Measurements from ENCODE around the gene KCNMA1.

DNA sequence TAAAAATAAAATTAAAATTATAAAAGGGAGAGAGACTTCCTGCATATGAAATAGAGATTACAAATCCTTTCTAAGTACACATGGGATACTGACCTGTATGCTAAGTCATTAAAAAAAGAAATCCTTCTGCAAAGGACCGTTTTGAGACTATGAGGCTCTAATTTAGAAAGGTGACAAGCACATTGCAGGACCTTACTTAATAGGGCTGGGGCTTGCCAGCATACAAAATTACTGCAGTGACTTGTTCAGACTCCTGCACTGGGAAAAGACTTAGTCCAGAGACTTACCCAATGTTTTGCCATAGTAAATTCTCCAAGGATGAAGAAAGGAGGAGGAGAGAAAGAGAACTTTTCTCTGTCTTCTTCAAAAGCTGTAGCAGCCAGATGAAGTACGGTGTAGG lies 193.6 kb downstream of the KCNMA1 start:
- TF ChIP-seq EZH2 (IDR thresholded peaks at IDR 0.05; ENCODE audit: low read depth), result no peak
- TF ChIP-seq, protein P1, sequence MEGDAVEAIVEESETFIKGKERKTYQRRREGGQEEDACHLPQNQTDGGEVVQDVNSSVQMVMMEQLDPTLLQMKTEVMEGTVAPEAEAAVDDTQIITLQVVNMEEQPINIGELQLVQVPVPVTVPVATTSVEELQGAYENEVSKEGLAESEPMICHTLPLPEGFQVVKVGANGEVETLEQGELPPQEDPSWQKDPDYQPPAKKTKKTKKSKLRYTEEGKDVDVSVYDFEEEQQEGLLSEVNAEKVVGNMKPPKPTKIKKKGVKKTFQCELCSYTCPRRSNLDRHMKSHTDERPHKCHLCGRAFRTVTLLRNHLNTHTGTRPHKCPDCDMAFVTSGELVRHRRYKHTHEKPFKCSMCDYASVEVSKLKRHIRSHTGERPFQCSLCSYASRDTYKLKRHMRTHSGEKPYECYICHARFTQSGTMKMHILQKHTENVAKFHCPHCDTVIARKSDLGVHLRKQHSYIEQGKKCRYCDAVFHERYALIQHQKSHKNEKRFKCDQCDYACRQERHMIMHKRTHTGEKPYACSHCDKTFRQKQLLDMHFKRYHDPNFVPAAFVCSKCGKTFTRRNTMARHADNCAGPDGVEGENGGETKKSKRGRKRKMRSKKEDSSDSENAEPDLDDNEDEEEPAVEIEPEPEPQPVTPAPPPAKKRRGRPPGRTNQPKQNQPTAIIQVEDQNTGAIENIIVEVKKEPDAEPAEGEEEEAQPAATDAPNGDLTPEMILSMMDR (conservative IDR thresholded peaks at IDR 0.05), result no peak

Measured in PC-9 (cell line).